NCI-H2171 treated with DMSO at 0.1 percent for 48 hours (cell line): Measurements from ENCODE around the gene CCDC28B.
"Not testable (repeated sequence)": the region's sequence is repeated elsewhere in the genome, so short reads cannot be mapped to it uniquely, and the experiment has no call there.

Experiments
- DNase-seq: peaks from one replicate; lab custom pipeline; 2025; lab: John Stamatoyannopoulos, UW

CCDC28B gene

DNA sequence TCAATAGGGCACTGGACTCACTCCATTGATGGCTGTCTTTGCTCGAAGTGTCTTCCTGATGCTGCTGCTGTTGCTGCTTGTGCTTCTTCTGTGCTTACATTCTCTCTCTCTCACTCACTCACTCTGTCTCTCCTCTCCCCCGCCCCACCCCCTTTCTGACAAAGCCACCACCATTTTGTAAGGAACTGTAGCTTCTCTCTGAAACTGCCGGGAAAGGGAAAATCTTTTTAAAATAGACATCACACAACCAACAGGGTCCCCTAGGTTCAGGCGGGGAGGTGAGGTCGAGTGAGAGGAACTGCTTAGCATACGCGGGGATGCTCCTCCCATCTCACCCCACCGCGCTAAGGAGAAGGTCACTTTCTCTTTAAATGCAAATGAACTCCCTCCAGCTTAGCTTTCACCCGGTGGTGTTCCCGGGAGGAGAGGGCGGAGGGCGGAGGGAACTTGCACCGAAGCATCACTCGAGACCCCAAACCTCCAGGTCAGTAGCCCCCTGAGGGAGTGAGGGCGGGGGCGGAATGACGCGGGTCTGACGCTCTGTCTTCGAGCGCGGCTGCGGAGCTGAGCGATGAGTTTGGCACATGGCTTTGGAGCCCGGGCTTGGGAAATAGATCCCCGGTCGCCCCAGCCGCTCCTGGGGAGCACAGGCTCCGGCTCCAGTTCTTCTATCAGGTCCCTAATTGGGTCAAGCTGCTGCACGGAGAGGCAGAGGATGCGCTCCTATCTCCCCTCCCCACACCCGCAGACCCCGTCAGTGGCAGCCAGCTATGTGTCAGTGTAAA is at the start of gene CCDC28B:
CCDC28B (plus strand) TSS at position 370 of the 785 bp plus-strand sequence. CDS start 1,341 bp downstream, outside the sequence.
- DNase-seq: peak; percentile 70

DNA sequence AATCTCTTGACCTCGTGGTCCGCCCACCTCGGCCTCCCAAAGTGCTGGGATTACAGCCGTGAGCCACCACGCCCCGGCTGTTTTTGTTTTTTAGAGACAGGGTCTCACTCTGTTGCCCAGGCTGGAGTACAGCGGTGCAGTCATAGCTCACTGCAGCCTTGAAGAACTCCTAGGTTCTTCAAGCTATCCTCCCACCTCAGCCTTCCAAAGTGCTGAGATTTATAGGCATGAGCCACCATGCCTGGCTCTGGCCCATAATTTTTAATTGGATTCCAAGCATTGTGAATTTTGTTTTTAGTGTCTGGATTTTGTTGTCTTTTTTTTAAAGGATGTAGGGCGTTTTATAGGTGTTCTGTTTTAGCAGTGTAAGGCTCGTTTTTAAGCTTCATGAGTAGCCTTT is 49.5 kb upstream of the CCDC28B start:
- no peak for DNase-seq

DNA sequence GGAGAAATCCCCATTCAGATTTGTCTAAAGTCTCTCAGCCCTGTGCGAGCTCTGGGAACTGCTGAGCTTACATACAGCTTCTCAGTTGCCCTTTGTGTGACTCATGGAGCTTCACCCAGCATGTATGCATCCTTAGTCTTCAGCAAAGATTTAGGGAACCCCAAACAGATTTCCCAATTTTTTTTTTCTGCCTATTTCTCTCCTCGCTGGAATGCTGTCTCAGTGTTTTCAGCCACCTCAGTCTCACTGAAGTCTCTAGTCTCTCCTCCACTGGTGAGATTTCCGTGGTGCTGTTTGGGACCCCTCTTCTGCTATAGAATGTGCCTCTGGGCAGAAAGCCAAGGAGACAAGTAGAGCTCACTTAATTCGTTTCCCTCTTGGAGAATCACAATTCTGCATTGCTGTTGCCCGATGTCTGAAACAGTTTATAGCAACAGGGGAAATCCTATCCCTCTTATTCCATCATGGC is 49.0 kb upstream of the CCDC28B start:
- DNase-seq: peak; percentile 75

DNA sequence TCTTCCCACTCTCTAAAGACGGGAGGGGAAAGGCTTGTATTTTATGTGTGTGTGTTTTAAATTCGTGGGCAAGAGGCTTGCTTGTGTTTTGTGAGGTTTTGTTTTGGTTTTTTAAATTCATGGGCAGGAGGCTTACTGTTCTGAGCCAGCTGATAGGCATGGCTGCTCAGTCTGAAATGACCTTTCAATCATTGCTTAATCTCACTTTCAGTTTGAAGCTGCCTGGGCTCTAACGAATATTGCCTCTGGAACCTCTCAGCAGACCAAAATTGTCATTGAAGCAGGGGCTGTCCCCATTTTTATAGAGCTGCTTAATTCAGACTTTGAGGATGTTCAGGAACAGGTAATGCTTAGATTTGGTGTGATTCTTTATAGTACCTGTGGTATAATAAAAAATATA is 41.2 kb upstream of the CCDC28B start:
- no peak for DNase-seq

- no peak for DNase-seq
These were observed 37.0 kb upstream of the CCDC28B start for GRCh38 chr1:32163405-32163804.

DNA sequence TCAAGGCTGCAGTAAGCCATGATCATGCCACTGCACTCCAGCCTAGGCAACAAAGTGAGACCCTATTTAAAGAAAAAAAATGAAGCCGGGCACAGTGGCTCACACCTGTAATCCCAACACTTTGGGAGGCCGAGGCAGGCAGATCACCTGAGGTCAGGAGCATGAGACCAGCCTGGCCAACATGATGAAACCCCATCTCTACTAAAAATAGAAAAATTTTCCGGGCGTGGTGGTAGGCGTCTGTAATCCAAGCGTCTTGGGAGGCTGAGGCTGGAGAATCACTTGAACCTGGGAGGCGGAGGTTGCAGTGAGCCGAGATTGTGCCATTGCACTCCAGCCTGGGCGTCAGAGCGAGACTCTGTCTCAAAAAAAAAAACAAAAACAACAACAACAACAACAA is 34.8 kb upstream of the CCDC28B start:
- not testable (repeated sequence) for DNase-seq

- no peak for DNase-seq
These were observed 29.4 kb upstream of the CCDC28B start for GRCh38 chr1:32170991-32171390.

GRCh38 chr1:32172621-32173245 is 27.7 kb upstream of the CCDC28B start:
- DNase-seq: no peak

DNA sequence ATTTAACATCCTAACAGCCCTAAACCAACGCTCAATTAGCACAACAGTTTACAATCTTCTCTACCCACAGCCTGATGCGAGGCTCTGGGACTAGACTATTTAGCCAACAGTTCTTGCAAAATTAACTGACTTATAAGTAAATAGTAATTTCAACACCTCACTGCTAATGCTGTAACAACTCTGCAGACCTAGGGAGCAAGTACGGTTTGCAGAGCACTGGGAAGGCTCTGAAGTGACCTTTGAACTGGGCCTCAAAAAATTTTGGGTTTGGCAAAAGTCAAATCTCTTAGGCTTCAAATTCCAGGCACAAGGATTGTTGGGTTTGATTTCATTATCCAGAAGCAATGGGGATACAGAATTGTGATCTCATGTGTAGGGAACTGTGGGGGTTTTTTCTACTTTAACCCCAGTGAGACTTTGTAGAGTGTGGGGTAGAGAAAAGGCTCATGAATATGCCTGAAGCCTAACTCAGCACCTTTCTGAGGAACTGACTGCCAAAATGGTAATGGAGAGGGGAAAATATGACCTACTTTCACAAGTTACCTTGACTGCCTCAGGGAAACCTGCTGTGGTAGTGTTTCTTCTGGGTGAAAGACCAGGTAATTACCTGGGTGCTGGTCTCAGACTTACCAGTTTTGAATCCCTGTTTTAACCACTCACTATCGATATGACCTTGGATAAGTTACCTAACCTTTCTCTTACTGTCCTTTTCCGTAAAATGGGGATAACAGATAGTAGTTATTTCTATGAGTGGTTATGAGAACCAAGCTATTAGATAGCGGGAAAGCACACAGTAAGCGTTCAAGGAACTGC is 21.8 kb upstream of the CCDC28B start:
- no peak for DNase-seq

DNA sequence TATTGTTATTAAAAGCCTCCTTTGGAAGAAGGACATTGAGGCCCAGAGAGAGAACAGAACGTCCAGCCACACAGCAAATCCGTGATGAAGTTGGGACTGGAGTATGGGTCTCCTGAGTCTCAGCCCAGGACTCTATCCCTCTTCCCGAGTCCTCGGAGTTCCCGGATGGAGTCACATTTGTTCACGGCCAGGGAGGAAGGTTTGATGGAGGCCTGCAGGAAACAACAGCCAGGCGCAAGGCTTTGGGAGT is 21.3 kb upstream of the CCDC28B start:
- no peak for DNase-seq

- DNase-seq: peak; percentile 90
These were observed 20.8 kb upstream of the CCDC28B start, which contains the start of gene TXLNA for GRCh38 chr1:32179443-32180185. TXLNA (plus strand) TSS chr1:32179675; CDS start chr1:32180346, 671 bp downstream.

- peak; percentile 62 for DNase-seq
These were observed 20.0 kb upstream of the CCDC28B start for GRCh38 chr1:32180186-32181060.

DNA sequence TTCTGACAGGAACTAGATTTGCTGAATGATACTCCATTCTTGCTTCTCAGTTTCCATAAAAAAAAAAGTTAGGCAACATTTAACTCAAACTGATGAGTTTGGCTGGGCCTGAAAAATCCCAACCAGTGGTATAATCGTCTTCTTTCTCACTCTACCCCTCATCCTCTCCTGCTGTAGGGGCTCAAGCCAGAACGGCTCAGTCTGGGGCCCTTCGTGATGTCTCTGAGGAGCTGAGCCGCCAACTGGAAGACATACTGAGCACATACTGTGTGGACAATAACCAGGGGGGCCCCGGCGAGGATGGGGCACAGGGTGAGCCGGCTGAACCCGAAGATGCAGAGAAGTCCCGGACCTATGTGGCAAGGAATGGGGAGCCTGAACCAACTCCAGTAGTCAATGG is 19.3 kb upstream of the CCDC28B start:
- DNase-seq: no peak

DNA sequence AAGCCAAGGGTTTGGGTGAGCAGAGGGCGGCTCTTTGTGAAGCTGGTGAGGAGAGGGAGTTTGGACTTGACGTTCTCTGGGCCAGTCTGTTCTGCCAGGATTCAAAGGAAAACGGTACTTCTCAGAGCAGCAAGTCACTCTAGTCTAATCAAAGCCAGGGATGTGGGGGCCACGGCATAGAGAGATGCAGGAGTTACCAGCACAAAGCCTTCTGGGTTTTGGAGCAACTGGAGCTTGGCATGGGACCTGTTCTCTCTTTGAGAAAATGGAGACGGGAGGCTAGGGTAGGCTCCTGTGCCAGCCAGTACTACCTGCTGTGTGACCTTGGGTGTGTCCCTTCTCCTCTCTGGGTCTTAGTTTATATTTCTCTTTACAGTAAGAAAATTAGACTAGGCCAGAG is 18.8 kb upstream of the CCDC28B start:
- no peak for DNase-seq

GRCh38 chr1:32182060-32182459 is 18.3 kb upstream of the CCDC28B start:
- DNase-seq: no peak

DNA sequence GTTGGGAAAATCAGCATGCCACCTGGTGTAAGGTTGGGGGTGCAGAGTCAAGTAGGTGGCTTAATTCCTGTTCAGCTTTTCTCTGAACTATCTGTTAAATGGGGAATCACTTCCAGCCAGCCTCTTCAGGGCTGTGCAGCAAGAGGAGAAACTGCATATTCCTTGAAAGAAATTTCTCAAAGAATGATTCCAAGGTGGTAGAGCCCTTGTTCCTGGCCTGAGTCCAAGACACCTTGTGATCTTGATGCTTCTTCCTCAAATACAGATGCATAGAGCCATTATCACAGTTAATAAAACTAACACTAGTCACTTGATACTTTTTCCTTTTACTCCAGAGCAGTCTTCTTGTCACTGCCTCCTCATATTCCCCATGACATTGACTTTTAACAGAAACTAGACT is 15.7 kb upstream of the CCDC28B start:
- no peak for DNase-seq

DNA sequence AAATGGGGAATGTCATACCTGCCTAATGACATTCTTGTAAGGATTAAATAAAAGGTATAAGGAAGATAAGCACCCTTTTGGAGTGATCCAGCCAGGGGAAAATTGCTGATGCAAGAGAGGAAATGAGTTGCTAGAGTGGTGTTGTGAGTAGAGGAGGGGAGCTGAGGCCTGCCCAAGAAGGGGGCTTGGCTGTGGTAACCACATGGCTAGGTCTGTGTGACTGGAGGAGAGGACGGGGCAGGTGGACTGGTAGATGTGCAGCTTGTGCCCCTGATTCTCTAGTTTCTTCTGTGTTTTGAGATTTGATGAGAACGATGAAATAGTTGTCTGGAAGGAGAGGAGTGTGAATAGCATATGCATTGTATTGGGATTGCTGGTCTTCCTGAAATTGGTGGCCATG is 14.3 kb upstream of the CCDC28B start:
- DNase-seq: no peak

- no peak for DNase-seq
These were observed 13.9 kb upstream of the CCDC28B start for GRCh38 chr1:32186491-32186890.

- no peak for DNase-seq
These were observed 12.5 kb upstream of the CCDC28B start for GRCh38 chr1:32187850-32188249.

GRCh38 chr1:32192220-32192948 is 8.0 kb upstream of the CCDC28B start:
- no peak for DNase-seq
